ENCODE results near the gene CCL23.

- TF ChIP-seq REST (IDR thresholded peaks at IDR 0.05; ENCODE audit: insufficient replicate concordance, low read depth), result no peak
- TF ChIP-seq CTCF (IDR thresholded peaks at IDR 0.05; ENCODE audit: insufficient read depth, low read length), result no peak
- no peak for TF ChIP-seq POLR2AphosphoS5 (IDR thresholded peaks at IDR 0.05; ENCODE audit: low read depth)
- no peak for TF ChIP-seq GABPA (IDR thresholded peaks at IDR 0.05; ENCODE audit: low read depth)
These were observed 1.7 kb upstream of the CCL23 start for GRCh38 chr17:36019423-36019822.
